Measurements from ENCODE around the gene ZFC3H1.

DNA sequence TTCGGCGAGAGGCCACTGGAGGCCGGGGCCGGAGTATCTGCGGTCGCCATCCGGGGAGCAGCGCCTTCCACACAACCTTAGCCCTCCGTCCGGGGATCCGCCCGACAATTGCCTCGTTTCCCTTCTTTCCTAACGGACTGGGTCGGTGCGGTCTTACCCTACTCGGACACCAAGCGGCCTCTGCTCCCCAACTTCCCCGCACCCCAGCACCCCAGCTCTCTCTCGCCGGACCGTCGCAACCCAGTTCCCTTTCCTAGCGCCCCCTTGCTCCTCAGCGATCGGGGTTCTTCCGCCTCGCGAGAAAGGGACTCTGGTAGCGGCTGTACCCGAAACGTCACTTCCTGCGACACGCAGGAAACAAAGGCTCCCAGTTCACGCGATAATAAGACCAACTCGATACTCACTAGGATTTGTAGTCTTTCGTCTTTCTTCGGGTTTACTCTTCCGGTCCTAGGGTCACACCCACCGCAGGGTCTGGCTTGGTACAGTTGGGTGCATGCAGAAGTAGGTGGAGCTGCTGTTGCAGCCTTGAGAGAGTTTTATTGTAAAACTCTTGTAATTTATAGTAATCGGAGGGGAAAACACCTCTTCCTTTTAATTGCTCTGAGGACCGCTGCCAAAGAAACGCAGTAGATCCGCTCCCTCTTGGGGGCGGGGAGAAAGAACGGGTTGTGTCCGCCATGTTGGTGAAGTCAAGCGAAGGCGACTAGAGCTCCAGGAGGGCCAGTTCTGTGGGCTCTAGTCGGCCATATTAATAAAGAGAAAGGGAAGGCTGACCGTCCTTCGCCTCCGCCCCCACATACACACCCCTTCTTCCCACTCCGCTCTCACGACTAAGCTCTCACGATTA lies at the start of gene ZFC3H1, which contains the start of gene THAP2:
- TF ChIP-seq CTCF (optimal IDR thresholded peaks at IDR 0.05 in 1 of 3, IDR thresholded peaks at IDR 0.05 in 1 of 3, conservative IDR thresholded peaks at IDR 0.05 in 1 of 3; ENCODE audit: extremely low read depth in 1 of 3, insufficient read depth in 2 of 3, low read length in 3 of 3) (peak; percentile 15 to 51 (median 42)), EZH2 (IDR thresholded peaks at IDR 0.05; ENCODE audit: low read length) (no peak)

All from keratinocyte (primary cell).